GM12872 (cell line): ENCODE results near the gene ZNF215.

Experiments used
- TF ChIP-seq, protein P1 (sequence below): IDR thresholded peaks from 3 replicates; pipeline ENCODE4 v1.5.1; 2011; ENCODE audit warnings: low read depth, mild to moderate bottlenecking, low read length, moderate library complexity; ENCODE audit not compliant: insufficient read depth

The ZNF215 gene

DNA sequence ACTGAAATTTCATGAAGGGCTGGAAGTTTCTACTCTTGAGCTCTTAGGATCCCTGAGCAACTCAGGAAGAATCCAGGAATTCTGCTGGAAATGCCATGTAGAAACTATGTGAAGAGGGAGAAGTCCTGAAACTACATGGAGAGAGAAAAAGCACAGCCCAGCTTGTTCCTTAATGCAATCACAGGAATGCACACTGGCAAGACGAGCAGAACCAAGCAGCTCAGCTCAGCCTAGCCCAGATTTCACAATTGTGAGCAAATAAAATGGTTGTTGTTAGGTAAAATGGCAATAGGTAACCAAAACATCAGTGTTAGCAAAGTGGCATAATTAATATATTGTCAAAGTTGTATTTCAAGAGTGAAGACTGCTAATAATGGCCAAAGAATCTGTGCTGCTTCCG lies 65.8 kb downstream of the ZNF215 start:
- TF ChIP-seq, protein P1, sequence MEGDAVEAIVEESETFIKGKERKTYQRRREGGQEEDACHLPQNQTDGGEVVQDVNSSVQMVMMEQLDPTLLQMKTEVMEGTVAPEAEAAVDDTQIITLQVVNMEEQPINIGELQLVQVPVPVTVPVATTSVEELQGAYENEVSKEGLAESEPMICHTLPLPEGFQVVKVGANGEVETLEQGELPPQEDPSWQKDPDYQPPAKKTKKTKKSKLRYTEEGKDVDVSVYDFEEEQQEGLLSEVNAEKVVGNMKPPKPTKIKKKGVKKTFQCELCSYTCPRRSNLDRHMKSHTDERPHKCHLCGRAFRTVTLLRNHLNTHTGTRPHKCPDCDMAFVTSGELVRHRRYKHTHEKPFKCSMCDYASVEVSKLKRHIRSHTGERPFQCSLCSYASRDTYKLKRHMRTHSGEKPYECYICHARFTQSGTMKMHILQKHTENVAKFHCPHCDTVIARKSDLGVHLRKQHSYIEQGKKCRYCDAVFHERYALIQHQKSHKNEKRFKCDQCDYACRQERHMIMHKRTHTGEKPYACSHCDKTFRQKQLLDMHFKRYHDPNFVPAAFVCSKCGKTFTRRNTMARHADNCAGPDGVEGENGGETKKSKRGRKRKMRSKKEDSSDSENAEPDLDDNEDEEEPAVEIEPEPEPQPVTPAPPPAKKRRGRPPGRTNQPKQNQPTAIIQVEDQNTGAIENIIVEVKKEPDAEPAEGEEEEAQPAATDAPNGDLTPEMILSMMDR = no peak

DNA sequence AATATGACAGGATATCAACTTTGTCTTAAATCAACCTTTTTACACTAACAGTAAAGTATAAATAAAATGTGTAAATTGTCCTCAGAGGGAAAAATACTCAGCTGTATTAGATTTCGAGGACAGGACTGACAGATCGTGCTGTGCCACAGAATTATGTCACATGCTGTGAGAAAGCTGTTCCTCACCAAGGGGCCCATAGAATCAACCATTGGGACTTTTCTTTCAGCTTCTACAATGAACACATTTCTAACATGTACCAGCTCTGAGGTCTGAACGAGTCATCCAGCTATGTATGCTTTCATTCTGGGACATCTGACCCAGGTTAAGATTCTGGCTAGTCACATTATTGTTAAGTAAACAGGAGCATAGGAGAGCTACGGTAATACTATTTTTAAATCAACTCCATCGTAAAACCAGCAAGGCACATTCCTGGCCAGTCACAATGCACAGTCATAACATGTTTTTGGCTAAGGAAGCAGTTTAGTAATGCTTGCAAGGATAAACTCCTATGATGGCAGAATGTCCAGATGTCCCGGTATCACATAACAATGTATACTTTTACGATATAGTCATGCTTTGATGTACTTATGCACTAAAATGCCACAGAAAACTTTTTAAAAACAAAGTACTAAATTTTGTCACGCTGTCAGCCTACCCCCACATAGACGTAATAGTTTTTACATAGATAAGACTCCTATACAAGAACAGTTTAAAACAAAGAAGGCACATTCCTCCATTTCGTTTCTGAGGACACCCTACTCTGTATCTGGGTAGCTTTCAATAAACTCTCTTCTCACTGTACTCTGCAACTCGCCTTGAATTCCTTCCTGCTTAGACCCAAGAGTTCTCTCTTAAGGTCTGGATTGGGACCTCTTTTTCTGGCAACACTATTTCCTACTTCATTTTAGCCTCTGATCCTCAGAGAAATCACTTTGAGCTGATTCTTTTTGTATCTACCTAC lies 66.5 kb downstream of the ZNF215 start:
- TF ChIP-seq, protein P1 = no peak

DNA sequence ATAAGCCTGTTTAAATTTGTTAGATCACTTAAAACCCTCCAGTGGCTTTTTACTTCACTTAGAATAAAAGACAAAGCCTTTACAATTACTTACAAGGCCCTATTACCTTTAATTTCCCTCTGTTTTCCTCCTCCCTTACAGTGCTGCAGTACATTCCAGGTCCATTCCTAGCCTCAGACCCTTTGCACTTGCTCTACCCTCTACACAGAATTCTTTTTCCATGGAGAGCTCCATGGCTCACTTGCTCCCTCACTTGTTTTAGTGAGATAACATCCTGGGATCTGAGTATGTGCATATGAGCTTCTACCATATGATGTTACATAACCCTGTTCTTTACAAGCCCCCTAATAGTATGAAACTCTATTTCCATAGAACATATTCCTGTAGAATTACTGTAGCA lies 69.5 kb downstream of the ZNF215 start:
- TF ChIP-seq, protein P1 = no peak

DNA sequence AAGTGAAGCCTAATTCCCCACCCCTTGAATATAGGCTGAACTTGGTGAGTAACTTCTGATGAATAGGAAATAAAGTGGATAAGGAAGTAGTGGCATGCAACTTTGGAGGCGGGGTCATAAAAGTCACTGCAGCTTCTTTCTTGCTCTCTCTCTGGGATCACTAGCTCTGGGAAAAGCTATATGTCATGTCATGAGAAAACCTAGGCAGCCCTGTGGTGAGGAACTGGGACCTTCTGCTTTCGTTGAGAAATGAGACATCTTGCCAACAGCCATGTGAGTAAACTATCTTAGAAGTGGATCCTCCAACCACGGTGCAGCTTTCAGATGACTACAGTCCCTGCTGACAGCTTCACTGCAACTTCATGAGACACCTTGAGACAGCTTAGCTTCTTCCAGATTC lies 78.3 kb downstream of the ZNF215 start:
- TF ChIP-seq, protein P1 = no peak
